ENCODE results near the gene RC3H1.

The RC3H1 gene

GRCh38 chr1:173915596-173915995 is 106.6 kb downstream of the RC3H1 start:
- Mint-ChIP-seq H3K4me1 (peaks cover 12% of the 10 kb centered on the region), H3K27ac (no peak overlapping the region), H3K27me3 (ENCODE audit: low read depth, poor library complexity) (peaks cover 8% of the 10 kb centered on the region), H3K36me3 (ENCODE audit: low read depth) (no peaks in the 10 kb centered on the region), H3K4me3 (no peak overlapping the region), H3K9me3 (no peaks in the 10 kb centered on the region)
- no peak for TF ChIP-seq CTCF (IDR thresholded peaks at IDR 0.05)
- DNase-seq = no peak

- peak; percentile 19 for DNase-seq
- no peaks in the 10 kb centered on the region for H3K9me3 Mint-ChIP-seq
- no peak overlapping the region for H3K4me3 Mint-ChIP-seq
- H3K27me3 Mint-ChIP-seq (ENCODE audit: low read depth, poor library complexity) = peaks cover 10% of the 10 kb centered on the region
- H3K36me3 Mint-ChIP-seq (ENCODE audit: low read depth) = peaks cover 6% of the 10 kb centered on the region
- peaks cover 12% of the 10 kb centered on the region for H3K4me1 Mint-ChIP-seq
- no peak overlapping the region for H3K27ac Mint-ChIP-seq
- TF ChIP-seq CTCF (IDR thresholded peaks at IDR 0.05) = peak; percentile 46
Observed at GRCh38 chr1:173914366-173914871, 107.7 kb downstream of the RC3H1 start.

GRCh38 chr1:173913111-173913510 is 109.0 kb downstream of the RC3H1 start:
- no peak for TF ChIP-seq CTCF (IDR thresholded peaks at IDR 0.05)
- H3K27ac Mint-ChIP-seq = no peak overlapping the region
- H3K9me3 Mint-ChIP-seq = peaks cover 3% of the 10 kb centered on the region
- no peak for DNase-seq
- H3K4me3 Mint-ChIP-seq = no peak overlapping the region
- H3K4me1 Mint-ChIP-seq = peaks cover 12% of the 10 kb centered on the region
- H3K36me3 Mint-ChIP-seq (ENCODE audit: low read depth) = peaks cover 12% of the 10 kb centered on the region
- H3K27me3 Mint-ChIP-seq (ENCODE audit: low read depth, poor library complexity) = peaks cover 5% of the 10 kb centered on the region

GRCh38 chr1:173903827-173904531 is 118.2 kb downstream of the RC3H1 start:
- peaks cover 5% of the 10 kb centered on the region for H3K36me3 Mint-ChIP-seq (ENCODE audit: low read depth)
- DNase-seq = no peak
- no peaks in the 10 kb centered on the region for H3K9me3 Mint-ChIP-seq
- peaks cover 7% of the 10 kb centered on the region for H3K4me1 Mint-ChIP-seq
- no peaks in the 10 kb centered on the region for H3K27me3 Mint-ChIP-seq (ENCODE audit: low read depth, poor library complexity)
- H3K4me3 Mint-ChIP-seq = no peak overlapping the region
- no peak overlapping the region for H3K27ac Mint-ChIP-seq
- no peak for TF ChIP-seq CTCF (IDR thresholded peaks at IDR 0.05)

- no peak for TF ChIP-seq CTCF (IDR thresholded peaks at IDR 0.05)
- H3K27ac Mint-ChIP-seq = no peak overlapping the region
- H3K4me1 Mint-ChIP-seq = no peaks in the 10 kb centered on the region
Observed at GRCh38 chr1:173900992-173901391, 121.2 kb downstream of the RC3H1 start.

GRCh38 chr1:173900427-173900826 is 121.7 kb downstream of the RC3H1 start:
- H3K27me3 Mint-ChIP-seq (ENCODE audit: low read depth, poor library complexity) = no peaks in the 10 kb centered on the region
- H3K36me3 Mint-ChIP-seq (ENCODE audit: low read depth) = no peaks in the 10 kb centered on the region
- no peak for TF ChIP-seq CTCF (IDR thresholded peaks at IDR 0.05)
- no peaks in the 10 kb centered on the region for H3K9me3 Mint-ChIP-seq
- DNase-seq = no peak
- H3K27ac Mint-ChIP-seq = no peak overlapping the region
- no peak overlapping the region for H3K4me3 Mint-ChIP-seq
- H3K4me1 Mint-ChIP-seq = no peaks in the 10 kb centered on the region

More at GRCh38 chr1:173900992-173901391, 121.2 kb downstream of the RC3H1 start:
- H3K9me3 Mint-ChIP-seq = no peaks in the 10 kb centered on the region
- no peak for DNase-seq
- no peaks in the 10 kb centered on the region for H3K27me3 Mint-ChIP-seq (ENCODE audit: low read depth, poor library complexity)
- no peak overlapping the region for H3K4me3 Mint-ChIP-seq
- no peaks in the 10 kb centered on the region for H3K36me3 Mint-ChIP-seq (ENCODE audit: low read depth)

Measured in nephron progenitor cell (in vitro differentiated cells).